Brain microvascular endothelial cell (primary cell): ENCODE measurements around the gene ISOC2.

Experiments
- DNase-seq: peaks from one replicate; pipeline ENCODE4 v3.0.0-alpha.2; 2020
- H3K27ac ChIP-seq: fragments of 250-450 bp; sonication (Bioruptor Pico); 2 replicates; pipeline ENCODE4 v1.5.1; 2020; ENCODE audit warnings: mild to moderate bottlenecking, moderate library complexity
- H3K27me3 ChIP-seq: fragments of 250-450 bp; sonication (Bioruptor Pico); replicated peaks from 2 replicates; pipeline ENCODE4 v1.5.1; 2020; ENCODE audit warnings: mild to moderate bottlenecking
- H3K36me3 ChIP-seq: fragments of 250-450 bp; sonication (Bioruptor Pico); replicated peaks from 2 replicates; pipeline ENCODE4 v1.5.1; 2020; ENCODE audit warnings: mild to moderate bottlenecking
- H3K4me3 ChIP-seq: 2 replicates; pipeline ENCODE4 v1.5.1; 2011; ENCODE audit warnings: low read depth, mild to moderate bottlenecking, control low read depth, low read length, moderate library complexity
- CTCF ChIP-seq: IDR thresholded peaks from 2 replicates; pipeline ENCODE4 v1.5.1; 2011; ENCODE audit warnings: low read depth, mild to moderate bottlenecking, moderate library complexity, low read length, control low read depth, inconsistent platforms; ENCODE audit errors: missing control alignments
- in situ Hi-C: cut with HindIII; loops from 2 replicates; pipeline ENCODE4 v1.10.0; 2017; ENCODE audit warnings: low sequenced_read_pairs, low pct_ligation_motif_present

ISOC2 gene

GRCh38 chr19:55447421-55448174 is 13.8 kb downstream of the ISOC2 start:
- Histone ChIP-seq H3K4me3 (no peak overlapping the region), H3K27me3 (peaks cover 31% of the 10 kb centered on the region), H3K36me3 (no peaks in the 10 kb centered on the region), H3K27ac (no peak overlapping the region)
- in situ Hi-C loops, result no loop called here
- no peak for DNase-seq
- no peak for TF ChIP-seq CTCF

GRCh38 chr19:55446060-55446459 is 15.4 kb downstream of the ISOC2 start:
- TF ChIP-seq CTCF, result no peak
- no peak overlapping the region for H3K4me3 ChIP-seq
- no peak overlapping the region for H3K27ac ChIP-seq
- H3K27me3 ChIP-seq, result peaks cover 28% of the 10 kb centered on the region
- in situ Hi-C loops, result no loop called here
- DNase-seq, result no peak
- H3K36me3 ChIP-seq, result no peaks in the 10 kb centered on the region

- no peak for DNase-seq
- Histone ChIP-seq H3K27me3 (peaks cover 37% of the 10 kb centered on the region), H3K4me3 (no peak overlapping the region), H3K27ac (no peak overlapping the region), H3K36me3 (no peaks in the 10 kb centered on the region)
- TF ChIP-seq CTCF, result no peak
- in situ Hi-C loops, result no loop called here
Observed at GRCh38 chr19:55444646-55445045, 16.8 kb downstream of the ISOC2 start.

- Histone ChIP-seq H3K27me3 (peaks cover 42% of the 10 kb centered on the region), H3K27ac (no peak overlapping the region), H3K4me3 (no peak overlapping the region), H3K36me3 (no peaks in the 10 kb centered on the region)
- in situ Hi-C loops, result no loop called here
- no peak for TF ChIP-seq CTCF
- no peak for DNase-seq
Observed at GRCh38 chr19:55443824-55444480, 17.5 kb downstream of the ISOC2 start.

- no peak within 1 kb of the TSS for H3K27ac ChIP-seq
- DNase-seq, result no peak
- H3K27me3 ChIP-seq, result peaks cover 42% of the 10 kb centered on the region
- TF ChIP-seq CTCF, result no peak
- in situ Hi-C loops, result no loop called here
- no peaks in the 10 kb centered on the region for H3K36me3 ChIP-seq
- no peak within 1 kb of the TSS for H3K4me3 ChIP-seq
Observed at GRCh38 chr19:55443045-55443823, 18.2 kb downstream of the ISOC2 start, which contains the start of gene SHISA7. Gene SHISA7 (minus strand): TSS chr19:55443300. CDS start chr19:55442863, 437 bp downstream.
